ENCODE data around the gene LCE2B. TPM values are rescaled to one million over a fixed set of nuclear protein-coding genes. Genes with fewer than 3 reads are reported as not detected.
"Not testable (repeated sequence)": the region's sequence is repeated elsewhere in the genome, so short reads cannot be mapped to it uniquely, and the experiment has no call there.

The LCE2B gene
- total RNA-seq, 3 donors from 2014 or later (not counting 1 experiment from before 2014, with no cell fraction given): not detected

GRCh38 chr1:152673016-152673415 is 12.9 kb upstream of the LCE2B start:
- intact Hi-C loops (cut with micrococcal nuclease): no loop called here
- Mint-ChIP-seq H3K4me3 (no peak overlapping the region), H3K36me3 (no peaks in the 10 kb centered on the region), H3K27me3 (ENCODE audit: low read depth in 2 of 2) (peaks cover 23 to 28% of the 10 kb centered on the region in 2 donors), H3K27ac (no peak overlapping the region), H3K9me3 (no peaks in the 10 kb centered on the region), H3K4me1 (no peaks in the 10 kb centered on the region)
- Histone ChIP-seq H3K27me3 (ENCODE audit: control insufficient read depth, insufficient read depth, low read length) (no peaks in the 10 kb centered on the region), H3K27ac (ENCODE audit: low read length) (no peak overlapping the region), H3K36me3 (ENCODE audit: control insufficient read depth, insufficient read depth, low read length) (no peaks in the 10 kb centered on the region), H3K9me3 (ENCODE audit: control insufficient read depth, insufficient read depth, low read length) (no peaks in the 10 kb centered on the region), H3K4me3 (ENCODE audit: low read length) (no peak overlapping the region), H3K4me1 (ENCODE audit: control insufficient read depth, insufficient read depth, low read length) (no peaks in the 10 kb centered on the region)
- DNase-seq (no peak), ATAC-seq (no peak)
- TF ChIP-seq CTCF (IDR thresholded peaks at IDR 0.05): no peak
- WGBS (ENCODE audit: insufficient coverage): 57% methylated on average over 2 of the region's 2 CpGs

- H3K4me1 Mint-ChIP-seq; H3K9me3 Mint-ChIP-seq; H3K9me3 ChIP-seq (ENCODE audit: control insufficient read depth, insufficient read depth, low read length); H3K27ac ChIP-seq (ENCODE audit: low read length); DNase-seq; H3K4me3 Mint-ChIP-seq; H3K4me1 ChIP-seq (ENCODE audit: control insufficient read depth, insufficient read depth, low read length); H3K27ac Mint-ChIP-seq; H3K27me3 ChIP-seq (ENCODE audit: control insufficient read depth, insufficient read depth, low read length); H3K36me3 Mint-ChIP-seq; H3K4me3 ChIP-seq (ENCODE audit: low read length); ATAC-seq; H3K36me3 ChIP-seq (ENCODE audit: control insufficient read depth, insufficient read depth, low read length); intact Hi-C loops (cut with micrococcal nuclease): not testable (repeated sequence)
- peaks cover 23 to 27% of the 10 kb centered on the region in 2 donors for H3K27me3 Mint-ChIP-seq (ENCODE audit: low read depth in 2 of 2)
- WGBS (ENCODE audit: insufficient coverage): 76% methylated on average over 1 of the region's 3 CpGs
Observed at GRCh38 chr1:152674983-152675382, 10.9 kb upstream of the LCE2B start, which contains the start of gene LCE2C. Gene LCE2C, plus strand, starts transcription at chr1:152675279. Its CDS starts 737 bp downstream, at chr1:152676016.

GRCh38 chr1:152679459-152679858 is 6.5 kb upstream of the LCE2B start:
- no peaks in the 10 kb centered on the region for H3K4me1 ChIP-seq (ENCODE audit: control insufficient read depth, insufficient read depth, low read length)
- no peak overlapping the region for H3K27ac Mint-ChIP-seq
- intact Hi-C loops (cut with micrococcal nuclease): no loop called here
- H3K27me3 ChIP-seq (ENCODE audit: control insufficient read depth, insufficient read depth, low read length): no peaks in the 10 kb centered on the region
- no peak overlapping the region for H3K27ac ChIP-seq (ENCODE audit: low read length)
- no peaks in the 10 kb centered on the region for H3K9me3 ChIP-seq (ENCODE audit: control insufficient read depth, insufficient read depth, low read length)
- DNase-seq (no peak), ATAC-seq (no peak)
- H3K4me3 ChIP-seq (ENCODE audit: low read length): no peak overlapping the region
- no peak overlapping the region for H3K4me3 Mint-ChIP-seq
- H3K27me3 Mint-ChIP-seq (ENCODE audit: low read depth in 2 of 2): peaks cover 14 to 56% of the 10 kb centered on the region in 2 donors
- H3K9me3 Mint-ChIP-seq: no peaks in the 10 kb centered on the region
- no peaks in the 10 kb centered on the region for H3K4me1 Mint-ChIP-seq
- no peak for TF ChIP-seq CTCF (IDR thresholded peaks at IDR 0.05)
- no peaks in the 10 kb centered on the region for H3K36me3 ChIP-seq (ENCODE audit: control insufficient read depth, insufficient read depth, low read length)
- 82% methylated on average over 6 of the region's 6 CpGs for WGBS (ENCODE audit: insufficient coverage)
- no peaks in the 10 kb centered on the region for H3K36me3 Mint-ChIP-seq

- 74% methylated on average over 1 of the region's 2 CpGs for WGBS (ENCODE audit: insufficient coverage)
- Mint-ChIP-seq H3K36me3 (no peaks in the 10 kb centered on the region), H3K9me3 (no peaks in the 10 kb centered on the region), H3K4me1 (no peaks in the 10 kb centered on the region), H3K4me3 (no peak overlapping the region), H3K27ac (no peak overlapping the region), H3K27me3 (ENCODE audit: low read depth in 2 of 2) (peaks cover 7 to 46% of the 10 kb centered on the region in 2 donors)
- DNase-seq: no peak
- intact Hi-C loops (cut with micrococcal nuclease): no loop called here
- Histone ChIP-seq H3K9me3 (ENCODE audit: control insufficient read depth, insufficient read depth, low read length) (no peaks in the 10 kb centered on the region), H3K27me3 (ENCODE audit: control insufficient read depth, insufficient read depth, low read length) (no peaks in the 10 kb centered on the region), H3K4me1 (ENCODE audit: control insufficient read depth, insufficient read depth, low read length) (no peaks in the 10 kb centered on the region), H3K27ac (ENCODE audit: low read length) (no peak overlapping the region), H3K36me3 (ENCODE audit: control insufficient read depth, insufficient read depth, low read length) (no peaks in the 10 kb centered on the region), H3K4me3 (ENCODE audit: low read length) (no peak overlapping the region)
- TF ChIP-seq CTCF (IDR thresholded peaks at IDR 0.05): no peak
- no peak for ATAC-seq
Observed at GRCh38 chr1:152681616-152682015, 4.3 kb upstream of the LCE2B start.
